Left lobe of liver (tissue), 2 donors: ENCODE data around the gene HNRNPAB. TPM values are rescaled to one million over a fixed set of nuclear protein-coding genes. Genes with fewer than 3 reads are reported as not detected.

ENCODE experiments used
- ATAC-seq: fragments of 200-7000 bp; cut with Tn5 transposase; one replicate; pipeline ENCODE4 v1.9.1; 2020; ENCODE audit warnings: mild to moderate bottlenecking, moderate library complexity
- DNase-seq: peaks from one replicate; pipeline ENCODE4 v3.0.0-alpha.2; 2020; ENCODE audit warnings: low spot score
- total RNA-seq: library from RNA; stranded (reverse); gene quantifications from one replicate; pipeline ENCODE4 v1.2.1, GENCODE V29; 2021
- donor health status: DM: no; HTN: no; CAD: no; lungs with moderate emphysema.
- donor health status: DM: no; HTN: yes; CAD: no.

HNRNPAB gene
- total RNA-seq, result 56.1 TPM

DNA sequence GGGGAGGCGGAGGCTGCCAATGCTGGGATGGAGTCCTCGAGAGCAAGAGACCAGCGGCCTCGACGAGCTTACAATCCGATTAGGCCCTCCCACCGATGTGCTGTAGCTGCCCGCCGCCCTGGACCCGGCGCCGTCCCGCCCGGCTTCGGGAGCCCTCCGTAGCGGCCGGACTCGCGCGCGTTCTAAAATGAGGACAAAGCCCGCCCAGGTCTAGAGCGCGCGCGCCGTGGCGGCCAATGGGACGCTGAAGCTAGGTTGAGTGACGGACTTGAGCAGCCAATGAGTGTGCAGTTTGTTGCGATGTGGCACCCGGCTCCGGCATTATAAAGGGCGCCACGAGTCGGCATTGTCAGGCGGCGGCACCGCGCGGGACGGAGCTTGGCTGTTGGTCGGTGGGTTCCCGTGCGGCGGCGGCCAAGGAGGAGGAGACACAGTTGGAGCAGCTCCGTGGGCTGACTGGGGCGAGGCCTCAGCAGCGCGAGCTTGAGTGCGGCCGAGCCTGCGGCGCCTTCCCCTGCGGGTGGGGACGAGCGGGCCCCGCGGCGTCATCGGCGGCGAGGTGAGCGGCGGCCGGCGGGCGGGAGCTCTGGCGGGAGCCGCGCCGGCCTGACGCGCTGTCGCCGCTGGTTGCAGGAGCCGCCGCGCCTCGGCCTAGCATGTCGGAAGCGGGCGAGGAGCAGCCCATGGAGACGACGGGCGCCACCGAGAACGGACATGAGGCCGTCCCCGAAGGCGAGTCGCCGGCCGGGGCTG, at the start of gene HNRNPAB:
Gene HNRNPAB, plus strand, starts transcription at position 352 of the 753 bp plus-strand sequence. Its CDS starts 305 bp downstream, at position 657.
- DNase-seq (peak; percentile 97), ATAC-seq (peak; percentile 81)

DNA sequence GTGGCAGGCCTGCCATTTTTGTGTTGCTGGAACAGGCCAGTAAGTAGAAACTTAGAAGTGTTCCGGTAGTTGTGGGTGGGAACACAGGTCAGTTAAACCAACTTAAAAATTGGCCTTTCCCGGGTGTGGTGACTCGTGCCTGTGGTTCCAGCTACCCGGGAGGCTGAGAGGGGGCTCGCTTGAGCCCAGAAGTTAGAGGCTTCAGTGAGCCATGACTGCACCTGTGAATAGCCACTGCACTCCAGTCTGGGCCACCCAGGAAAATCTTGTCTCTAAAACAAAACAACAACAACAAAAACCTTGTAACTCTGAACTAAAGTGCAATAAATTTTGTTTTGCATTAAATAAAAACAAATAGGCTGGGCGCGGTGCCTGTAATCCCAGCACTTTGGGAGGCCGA, 49.3 kb upstream of the HNRNPAB start:
- no peak for DNase-seq
- ATAC-seq, result no peak

DNA sequence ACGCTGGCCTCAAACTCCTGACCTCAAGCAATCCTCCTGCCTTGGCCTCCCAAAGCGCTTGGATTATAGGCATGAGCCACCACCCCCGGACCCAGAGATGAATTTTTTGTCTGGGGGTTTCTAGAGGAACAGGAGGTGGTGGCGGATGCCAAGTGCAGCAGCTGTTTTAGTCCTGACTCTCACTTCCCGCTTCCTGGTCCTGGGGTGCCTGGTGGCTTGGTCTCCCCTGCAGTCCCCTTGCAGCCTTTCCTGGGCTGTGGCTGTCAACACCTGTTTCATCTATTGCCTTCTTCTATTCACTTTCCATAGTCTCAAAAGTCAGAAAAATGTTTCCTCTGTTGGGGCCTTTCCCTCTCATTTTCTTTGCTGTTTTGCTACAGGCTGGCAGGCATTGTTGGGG, 44.2 kb upstream of the HNRNPAB start:
- no peak for ATAC-seq
- no peak for DNase-seq

DNA sequence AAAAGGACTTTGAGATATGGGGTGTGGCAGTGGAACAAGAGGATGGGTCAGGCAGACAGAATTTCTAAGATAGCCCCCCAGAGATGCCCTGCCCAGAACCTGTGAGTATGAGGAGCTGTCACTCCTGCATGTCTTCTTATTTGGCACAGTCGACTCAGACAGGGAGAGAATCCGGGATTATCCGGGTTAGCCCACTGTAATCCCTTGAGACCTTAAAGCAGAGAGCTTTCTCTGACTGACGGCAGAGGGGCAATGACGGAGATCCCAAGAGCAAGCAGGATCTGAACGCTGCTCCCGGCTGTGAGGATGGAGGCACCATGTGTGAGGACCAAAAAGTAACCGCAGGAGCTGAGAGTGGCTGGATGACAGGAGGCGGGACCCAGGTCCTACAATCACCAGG, 41.9 kb upstream of the HNRNPAB start:
- no peak for ATAC-seq
- DNase-seq, result peak; percentile 27

DNA sequence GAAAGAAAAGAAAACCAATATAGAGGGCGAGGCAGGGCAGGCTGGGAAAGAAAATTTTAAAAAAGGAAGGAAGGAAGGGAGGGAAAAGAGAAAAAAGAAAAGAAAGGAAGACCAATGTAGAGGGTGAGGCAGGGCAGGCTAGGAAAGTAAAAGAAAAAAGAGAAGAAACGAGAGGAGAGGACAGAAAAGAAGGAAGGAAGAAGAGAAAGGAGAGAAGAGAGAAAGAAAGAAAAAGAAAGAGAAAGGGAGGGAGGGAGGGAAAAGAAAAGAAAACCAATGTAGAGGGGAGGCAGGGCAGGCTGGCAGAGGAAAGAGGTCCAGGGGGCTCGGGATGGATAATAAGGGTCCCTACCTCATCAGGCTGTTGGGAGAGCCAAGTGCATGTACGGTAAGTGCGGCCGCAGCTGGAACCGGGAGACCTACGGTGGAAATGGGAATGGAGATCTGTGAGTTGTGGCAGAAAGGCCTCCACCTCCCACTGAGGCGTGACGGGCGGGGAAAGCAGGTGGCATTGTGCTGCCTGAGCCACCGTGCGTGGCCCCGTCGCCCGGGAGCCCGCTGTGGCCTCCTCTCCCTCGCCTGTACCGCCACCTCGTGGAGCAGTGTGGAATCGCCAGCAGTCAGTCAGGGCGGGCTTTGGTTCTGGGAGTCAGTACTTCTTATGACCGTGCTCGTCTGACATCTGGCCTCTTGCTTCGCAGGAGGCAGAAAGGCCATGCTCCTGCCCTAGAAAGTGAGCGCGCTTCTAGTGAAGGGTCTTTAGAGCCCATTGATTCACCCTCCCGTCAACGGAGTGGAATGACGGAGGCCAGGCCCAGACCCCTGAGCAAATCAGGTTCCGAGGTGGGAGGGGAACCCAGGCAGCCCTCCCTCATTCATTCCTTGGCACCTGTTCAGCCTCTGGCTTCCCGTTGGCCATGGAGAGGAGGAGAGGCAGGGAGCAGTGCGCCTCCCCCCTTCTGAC, 40.3 kb upstream of the HNRNPAB start:
- DNase-seq (peak; percentile 85), ATAC-seq (peak; percentile 100)

DNA sequence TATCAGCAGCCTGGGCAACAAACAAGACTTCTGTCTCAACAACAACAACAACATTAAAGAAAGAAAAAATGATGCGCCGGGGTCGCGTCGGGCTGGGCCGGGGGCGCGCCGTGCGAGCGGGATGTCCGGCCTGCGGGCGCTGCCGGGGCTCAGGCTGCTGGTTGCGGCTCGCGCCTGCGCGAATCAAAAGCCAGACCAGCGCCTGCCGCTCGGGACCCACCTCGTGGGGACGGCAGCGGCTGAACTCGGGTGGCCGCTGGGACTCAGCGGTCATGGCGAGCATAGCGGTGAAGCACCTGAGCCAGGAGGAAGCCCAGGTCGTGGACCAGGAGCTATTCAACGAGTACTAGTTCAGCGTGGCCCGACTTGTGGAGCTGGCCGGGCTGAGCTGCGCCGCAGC, 38.8 kb upstream of the HNRNPAB start:
- DNase-seq (no peak), ATAC-seq (no peak)

DNA sequence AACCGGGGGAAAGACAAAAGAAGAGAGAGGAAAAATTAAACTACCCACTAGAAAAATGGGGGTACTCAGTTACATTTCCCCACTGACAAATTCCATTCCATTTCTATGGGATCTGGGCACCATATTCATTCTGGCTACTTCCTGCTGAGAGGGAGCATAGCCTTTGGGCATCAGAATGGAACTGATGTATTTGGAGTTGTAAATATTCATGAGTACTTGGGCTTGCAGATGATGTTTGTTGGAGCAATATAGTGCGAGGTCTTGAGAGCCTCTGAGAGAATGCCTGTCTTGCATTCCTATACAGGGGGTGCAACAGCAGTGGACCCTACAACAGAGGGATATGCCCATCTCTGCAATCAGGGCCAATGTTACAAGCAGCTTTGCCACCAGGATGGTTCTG, 33.9 kb upstream of the HNRNPAB start:
- ATAC-seq (no peak), DNase-seq (no peak)

DNA sequence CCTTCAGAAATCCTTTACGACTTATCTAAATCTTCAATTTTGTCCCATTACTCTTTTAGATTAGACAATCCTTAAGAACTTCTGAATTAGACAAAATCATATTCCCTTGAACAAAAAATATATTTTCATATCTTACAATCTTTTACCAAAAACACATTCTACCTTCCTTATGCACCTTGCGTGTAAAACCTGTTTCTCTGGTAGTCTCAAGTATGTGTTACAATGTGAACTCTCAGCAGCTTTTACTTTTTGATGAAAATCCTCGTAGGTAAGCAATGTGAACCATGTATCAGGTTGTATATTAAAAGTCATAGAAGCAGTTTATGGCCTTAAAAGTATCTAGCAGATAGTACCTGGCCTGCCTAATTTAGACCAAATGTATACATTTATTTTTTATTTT, 29.9 kb upstream of the HNRNPAB start:
- ATAC-seq (no peak), DNase-seq (no peak)

DNA sequence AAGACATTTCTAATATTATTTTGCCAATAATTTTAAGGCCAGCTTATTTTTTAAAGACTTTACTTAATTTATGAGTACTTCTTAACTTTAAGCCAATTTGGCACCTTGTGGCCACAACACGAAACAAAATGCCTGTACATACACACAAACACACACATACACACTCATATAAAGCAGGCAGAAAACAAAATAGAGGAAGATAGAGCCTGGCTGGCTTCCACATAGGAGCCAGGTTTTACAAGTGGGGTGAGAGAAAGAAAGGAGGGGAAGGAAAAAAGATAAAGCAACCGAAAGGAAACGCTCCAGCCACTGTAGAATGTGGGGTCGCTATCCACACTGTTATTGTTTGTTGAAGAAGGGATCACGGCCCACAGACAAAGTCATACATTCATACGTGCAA, 27.5 kb upstream of the HNRNPAB start:
- ATAC-seq (no peak), DNase-seq (no peak)

DNA sequence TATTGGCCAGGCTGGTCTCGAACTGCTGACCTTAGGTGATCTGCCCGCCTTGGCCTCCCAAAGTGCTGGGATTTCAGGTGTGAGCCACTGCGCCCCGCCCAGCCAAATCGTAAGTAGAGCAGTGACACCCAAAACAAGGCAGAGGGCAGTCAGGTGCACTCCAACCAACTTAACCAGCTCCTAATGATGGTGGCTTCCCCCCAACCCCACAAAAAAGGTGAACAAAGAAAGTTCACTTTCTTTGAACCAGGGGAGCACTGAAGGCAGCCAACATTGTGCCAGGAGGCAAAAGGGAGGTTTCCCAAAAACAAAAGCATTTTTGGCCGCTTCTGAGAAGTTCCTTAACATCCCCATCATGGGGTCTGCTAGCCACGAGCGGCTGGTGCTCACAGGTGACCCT, 26.8 kb upstream of the HNRNPAB start:
- no peak for ATAC-seq
- no peak for DNase-seq

DNA sequence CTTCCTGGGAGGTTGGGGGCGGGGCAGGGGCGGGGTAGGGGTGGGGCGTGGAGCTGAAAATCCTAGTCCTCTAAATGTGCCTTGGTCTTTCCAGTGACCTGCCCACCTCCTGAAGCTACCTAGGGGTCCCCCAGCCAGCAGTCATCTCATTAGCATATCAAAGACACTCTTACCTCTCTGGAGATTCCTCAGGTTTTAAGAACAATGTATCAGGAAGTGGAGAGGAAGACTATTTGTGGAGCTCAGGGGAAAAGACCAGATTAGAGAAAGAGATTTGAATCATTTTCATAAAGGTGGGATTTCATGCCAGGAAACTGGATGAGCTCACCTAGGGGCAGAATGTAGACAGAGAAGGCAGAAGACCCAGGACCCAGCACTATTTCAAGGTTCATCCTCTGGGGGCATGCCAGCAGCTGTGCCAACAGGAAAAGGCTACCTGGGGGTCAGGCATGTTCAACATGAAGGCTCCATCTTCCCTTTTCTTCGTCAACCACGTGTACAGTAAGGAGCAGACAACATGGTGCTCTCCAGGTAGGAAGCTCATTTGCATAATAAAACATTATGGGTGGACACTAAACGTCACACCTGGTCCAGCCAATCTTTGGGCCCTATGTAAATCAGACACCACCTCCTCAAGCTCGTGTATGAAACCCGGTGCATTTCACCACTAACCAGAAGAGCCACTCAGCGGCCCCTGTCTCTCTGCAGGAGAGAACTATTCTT, 24.0 kb upstream of the HNRNPAB start:
- no peak for ATAC-seq
- no peak for DNase-seq

DNA sequence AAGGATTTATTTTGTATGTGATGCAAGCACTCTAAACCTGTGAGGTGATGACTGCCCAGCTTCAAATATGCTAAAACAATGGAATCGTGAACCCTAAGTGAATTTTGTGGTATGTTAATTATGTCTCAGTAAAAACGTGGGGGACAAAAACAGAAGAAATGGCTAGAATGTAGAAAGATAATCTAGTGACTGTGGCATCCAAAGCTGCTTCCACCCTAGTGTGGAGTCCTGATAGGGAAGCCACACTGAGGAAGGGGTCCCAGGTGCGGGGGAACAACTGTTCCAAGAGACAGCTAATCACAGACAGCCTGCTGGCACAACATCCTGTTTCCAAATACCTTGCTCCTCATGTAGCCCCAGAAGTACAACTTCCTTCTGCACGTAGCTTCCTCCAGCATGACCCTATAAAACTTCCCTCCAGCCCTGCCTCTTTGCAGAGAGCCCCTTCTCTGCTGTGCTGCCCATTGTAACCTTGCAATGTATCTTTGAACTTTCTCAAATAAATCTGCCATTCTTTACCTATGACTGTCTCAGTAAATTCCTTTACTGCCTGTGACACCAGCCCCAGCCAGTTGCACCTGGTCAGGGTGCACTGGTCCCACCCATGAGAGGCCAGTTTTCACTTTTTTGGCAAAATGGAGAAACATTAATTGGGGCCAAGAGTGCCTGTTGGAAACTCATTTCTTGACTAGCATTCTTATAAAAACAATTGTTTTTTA, 22.0 kb upstream of the HNRNPAB start:
- ATAC-seq, result no peak
- no peak for DNase-seq

DNA sequence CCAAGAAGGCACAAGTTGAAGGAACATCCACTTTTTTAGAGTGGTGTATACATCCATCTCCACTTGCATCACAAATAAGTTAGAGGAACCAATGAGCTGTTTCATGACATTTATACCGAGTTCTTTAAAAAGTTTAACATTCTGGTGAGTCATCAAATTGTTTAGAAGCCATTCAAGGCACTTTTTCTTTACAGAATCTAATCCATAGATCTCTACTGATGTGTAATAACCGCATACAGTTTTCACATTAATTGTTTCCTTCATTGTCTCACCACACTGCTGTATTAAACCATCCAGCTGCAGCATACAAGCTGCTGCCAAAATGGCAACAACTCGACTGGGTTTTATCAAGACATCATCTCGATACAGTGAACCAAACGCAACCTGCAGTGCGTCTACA, 17.9 kb upstream of the HNRNPAB start:
- no peak for DNase-seq
- no peak for ATAC-seq

DNA sequence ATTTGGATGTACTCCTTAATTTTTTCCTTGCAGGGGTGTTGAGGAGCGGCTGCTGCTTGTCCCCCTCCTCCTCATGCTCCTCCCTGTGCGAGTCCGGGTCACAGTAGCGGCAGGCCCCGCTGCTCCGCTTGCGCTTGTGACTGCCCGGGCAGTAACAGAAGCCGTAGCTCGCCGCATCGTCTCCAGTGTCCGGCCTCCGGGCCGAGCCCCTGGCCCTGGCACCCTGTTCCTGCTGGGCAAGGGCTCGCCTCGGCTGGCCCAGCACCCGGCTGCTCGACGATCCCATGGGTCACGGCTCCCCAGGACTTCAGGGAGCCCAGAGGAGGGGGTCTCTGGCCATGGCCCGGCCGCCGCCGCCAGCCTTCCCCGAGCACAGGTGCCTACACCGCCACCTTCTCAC, 17.3 kb upstream of the HNRNPAB start, which contains the start of gene GMCL2:
Gene GMCL2, minus strand, starts transcription at position 358 of the 400 bp plus-strand sequence. Its CDS starts 72 bp downstream, at position 286.
- DNase-seq (no peak), ATAC-seq (no peak)

DNA sequence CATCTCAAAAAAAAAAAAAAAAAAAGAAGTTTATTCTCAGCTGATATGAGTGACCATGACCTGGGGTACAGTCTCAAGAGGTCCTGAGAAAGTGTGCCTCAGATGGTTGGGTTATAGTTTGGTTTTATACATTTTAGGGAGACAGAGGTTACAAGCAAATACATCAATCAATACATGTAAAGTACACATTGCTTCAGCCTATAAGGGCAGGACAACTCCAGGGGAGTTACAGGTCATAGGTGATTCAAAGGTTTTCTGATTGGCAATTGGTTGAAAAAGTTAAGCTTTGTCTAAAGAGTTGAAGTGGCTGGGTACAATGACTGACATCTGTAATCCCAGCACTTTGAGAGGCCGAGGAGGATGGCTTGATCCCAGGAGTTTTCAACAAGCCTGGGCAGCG, 14.9 kb upstream of the HNRNPAB start:
- DNase-seq (no peak), ATAC-seq (no peak)

DNA sequence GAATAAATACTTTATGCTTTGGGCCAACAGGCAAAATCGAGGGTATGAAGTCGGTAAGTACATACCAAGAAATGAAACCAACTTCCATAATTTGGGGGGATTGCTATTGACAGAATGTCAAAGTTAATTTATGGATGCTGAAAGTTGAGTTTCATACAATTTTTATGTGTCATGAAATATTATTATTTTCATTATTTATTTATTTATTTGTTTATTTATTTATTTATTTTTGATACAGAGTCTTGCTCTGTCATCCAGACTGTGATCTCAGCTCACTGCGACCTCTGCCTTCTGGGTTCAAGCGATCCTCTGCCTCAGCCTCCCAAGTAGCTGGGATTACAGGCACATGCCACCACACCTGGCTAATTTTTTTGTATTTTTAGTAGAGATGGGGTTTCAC, 12.7 kb upstream of the HNRNPAB start:
- DNase-seq (no peak), ATAC-seq (no peak)

DNA sequence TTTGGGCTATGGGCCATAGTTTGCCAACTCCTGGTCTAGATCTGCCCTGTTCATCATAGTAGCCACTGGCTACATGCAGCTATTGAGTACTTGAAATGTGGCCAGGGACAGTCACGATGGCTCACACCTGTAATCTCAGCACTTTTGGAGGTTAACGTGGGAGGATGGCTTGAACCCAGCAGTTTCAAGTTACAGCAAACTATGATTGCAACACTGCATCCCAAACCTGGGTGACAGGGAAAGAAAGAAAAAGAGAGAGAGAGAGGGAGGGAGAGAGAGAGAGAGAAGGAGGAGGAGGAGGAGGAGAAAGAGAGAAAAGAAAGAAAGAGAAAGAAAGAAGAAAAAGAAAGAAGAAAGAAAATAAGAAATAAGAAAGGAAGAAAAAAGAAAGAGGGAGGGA, 12.1 kb upstream of the HNRNPAB start:
- DNase-seq, result peak; percentile 77
- peak; percentile 77 for ATAC-seq

DNA sequence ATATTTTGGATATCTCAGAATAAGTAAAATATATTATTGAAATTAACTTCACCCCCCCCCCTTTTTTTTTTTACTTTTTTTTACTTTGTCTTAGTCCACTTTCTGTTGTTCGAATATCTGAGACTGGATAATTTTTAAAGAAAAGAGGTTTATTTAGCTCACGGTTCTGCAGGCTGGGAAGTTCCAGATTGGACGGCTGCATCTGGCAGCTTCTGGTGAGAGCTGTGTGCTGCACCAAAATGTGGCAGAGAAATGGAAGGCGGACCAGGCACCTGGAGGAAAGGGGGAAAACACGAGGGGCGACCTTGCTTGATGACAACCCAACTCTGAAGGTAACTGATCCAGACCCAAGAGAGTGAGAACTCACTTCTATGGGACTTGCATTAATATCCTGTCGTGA, 11.5 kb upstream of the HNRNPAB start:
- ATAC-seq, result no peak
- DNase-seq, result no peak

DNA sequence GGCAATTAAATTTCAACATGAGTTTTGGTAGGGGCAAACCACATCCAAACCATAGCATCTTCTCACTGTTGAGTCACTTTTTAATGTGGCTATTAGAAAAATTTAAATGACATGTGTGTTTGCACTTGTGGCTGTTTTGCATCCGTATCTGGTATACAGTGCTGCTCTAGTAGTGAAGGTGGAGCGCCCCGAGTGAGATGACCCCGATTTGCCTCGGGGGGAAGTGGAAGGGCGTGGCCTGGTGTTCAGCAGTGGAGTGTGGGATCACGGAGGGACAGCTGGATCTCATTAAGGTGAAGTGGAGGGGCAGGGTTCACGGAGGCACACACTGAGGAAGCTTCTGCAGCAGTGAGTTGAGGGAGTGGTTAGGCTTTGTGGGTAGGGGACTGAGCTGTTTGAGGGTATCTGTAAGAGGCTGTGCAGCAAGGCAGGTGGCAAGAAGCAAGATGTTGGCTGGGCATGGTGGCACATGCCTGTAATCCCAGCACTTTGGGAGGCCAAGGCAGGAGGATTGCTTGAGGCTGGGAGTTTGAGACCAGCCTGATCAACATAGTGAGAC, 11.0 kb upstream of the HNRNPAB start:
- no peak for ATAC-seq
- no peak for DNase-seq

DNA sequence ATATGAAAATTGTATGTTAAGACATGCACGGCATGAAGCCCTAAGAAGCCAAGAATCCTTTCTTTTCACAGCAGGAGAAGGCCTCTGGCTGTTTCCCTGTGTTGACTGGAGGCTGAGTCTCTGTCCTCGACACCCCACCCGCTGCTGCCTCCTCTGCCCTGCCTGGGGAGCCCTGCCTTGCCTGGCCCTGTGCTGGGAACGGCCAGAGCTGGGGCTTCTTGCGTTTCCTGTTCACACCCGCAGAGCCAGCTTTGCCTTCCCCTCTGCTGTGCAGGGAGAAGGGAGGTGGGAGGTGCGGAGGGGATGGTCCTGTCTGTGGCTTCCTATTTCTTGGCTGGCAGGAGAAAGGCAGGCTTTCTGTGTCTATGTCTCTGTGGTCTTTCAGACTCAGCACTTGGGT, 10.3 kb upstream of the HNRNPAB start:
- DNase-seq (no peak), ATAC-seq (no peak)
